GM19397 (cell line): ENCODE data around the gene ESYT2.

Experiments used
- ATAC-seq: cut with Tn5 transposase; IDR thresholded peaks from one replicate; pipeline ENCODE4 v1.9.1; 2021; ENCODE audit warnings: mild to moderate bottlenecking, moderate library complexity; ENCODE audit not compliant: unreplicated experiment

The ESYT2 gene

GRCh38 chr7:158747408-158747807 is 81.9 kb downstream of the ESYT2 start:
- no peak for ATAC-seq

DNA sequence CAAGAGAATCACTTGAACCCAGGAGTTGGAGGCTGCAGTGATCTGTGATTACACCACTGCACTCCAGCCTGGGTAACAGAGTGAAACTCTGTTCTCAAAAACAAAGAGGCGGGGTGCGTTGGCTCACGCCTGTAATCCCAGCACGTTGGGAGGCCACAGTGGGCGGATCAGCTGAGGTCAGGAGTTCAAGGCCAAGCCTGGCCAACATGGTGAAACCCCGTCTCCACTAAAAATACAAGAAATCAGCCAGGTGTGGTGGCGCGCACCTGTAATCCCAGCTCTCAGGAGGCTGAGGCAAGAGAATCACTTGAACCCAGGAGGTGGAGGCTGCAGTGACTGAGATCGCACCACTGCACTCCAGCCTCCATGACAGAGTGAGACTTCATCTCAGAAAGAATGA is 82.4 kb downstream of the ESYT2 start:
- ATAC-seq: no peak

DNA sequence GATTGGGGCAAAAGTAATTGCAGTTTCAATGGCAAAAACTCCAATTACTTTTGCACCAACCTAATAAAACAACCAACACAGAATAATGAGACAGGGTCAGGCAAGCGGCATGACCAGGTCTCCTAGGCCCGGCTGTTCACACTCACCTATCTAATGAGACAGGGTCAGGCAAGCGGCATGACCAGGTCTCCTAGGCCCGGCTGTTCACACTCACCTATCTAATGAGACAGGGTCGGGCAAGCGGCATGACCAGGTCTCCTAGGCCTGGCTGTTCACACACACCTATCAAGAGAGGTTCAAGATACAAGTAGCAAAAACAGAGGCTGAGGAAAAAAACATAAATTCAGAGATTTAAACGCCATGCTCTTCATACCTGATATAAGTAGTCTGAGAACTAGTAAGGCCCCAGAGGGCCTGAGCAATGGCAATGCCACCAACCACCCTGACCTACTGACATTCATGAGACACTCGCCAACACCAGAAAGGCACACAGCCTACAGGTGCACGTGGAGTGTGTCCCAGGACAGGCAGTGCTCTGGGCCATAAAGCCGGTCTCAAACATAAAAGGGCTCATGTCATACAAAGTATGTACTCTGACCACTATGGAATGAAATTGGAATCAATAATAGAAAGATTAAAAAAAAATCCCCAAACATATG is 84.1 kb downstream of the ESYT2 start:
- ATAC-seq: no peak

GRCh38 chr7:158744070-158744469 is 85.2 kb downstream of the ESYT2 start:
- ATAC-seq: no peak

DNA sequence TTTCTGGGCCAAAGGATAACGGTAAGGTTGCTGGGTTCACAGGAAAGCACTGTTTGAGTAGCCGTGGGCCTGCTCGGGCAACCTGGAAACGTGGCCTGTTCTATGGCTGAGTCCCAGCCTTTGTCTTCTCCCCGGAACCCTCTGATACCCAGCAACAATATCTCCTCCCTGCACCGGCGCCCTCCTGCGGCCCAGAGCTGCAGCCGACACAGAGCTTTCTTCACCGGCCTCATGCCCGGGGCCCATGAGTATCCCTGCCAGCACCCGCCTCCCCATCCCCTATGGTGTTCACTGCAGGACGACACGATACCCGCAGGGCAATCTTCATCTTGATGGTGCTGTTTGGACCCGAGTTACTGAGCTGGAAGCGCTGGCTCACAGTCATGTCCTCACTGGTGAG is 86.1 kb downstream of the ESYT2 start:
- ATAC-seq: no peak

- ATAC-seq: no peak
These were observed 87.1 kb downstream of the ESYT2 start for GRCh38 chr7:158742065-158742821.

- ATAC-seq: no peak
These were observed 88.0 kb downstream of the ESYT2 start for GRCh38 chr7:158741294-158741666.

GRCh38 chr7:158740657-158741293 is 88.5 kb downstream of the ESYT2 start:
- no peak for ATAC-seq

DNA sequence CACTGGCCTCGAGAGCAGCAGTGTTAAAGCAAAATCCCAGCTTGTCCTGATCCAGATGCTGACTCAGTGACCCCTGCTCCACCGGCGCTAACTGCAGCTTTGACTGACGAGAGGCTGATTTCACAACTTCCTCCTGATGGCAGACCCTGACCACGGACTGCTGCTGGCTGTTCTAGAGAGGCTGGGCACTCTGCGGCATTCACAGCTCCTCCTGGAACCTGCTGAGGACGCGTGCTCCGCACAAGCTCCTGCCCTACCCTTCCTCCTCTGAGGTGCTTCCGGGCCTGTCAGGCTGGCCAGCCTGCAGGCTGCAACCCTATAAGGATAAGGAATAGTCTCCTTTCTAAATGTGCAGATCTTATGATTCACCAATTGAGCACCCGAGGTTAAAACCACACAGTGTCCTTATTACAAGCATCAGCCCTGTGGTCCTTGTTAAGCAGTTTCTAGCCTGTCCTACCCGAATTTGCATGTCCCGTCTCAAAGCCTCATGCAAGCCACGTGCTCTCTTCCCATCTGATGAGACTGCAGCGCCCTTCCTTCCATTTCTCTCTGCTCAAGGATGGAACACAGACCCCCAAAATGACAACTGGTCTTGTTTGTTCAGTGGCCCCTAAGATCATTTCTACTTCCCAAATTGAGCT is 89.2 kb downstream of the ESYT2 start:
- ATAC-seq: no peak

GRCh38 chr7:158738841-158739240 is 90.5 kb downstream of the ESYT2 start:
- no peak for ATAC-seq

- ATAC-seq: no peak
These were observed 92.1 kb downstream of the ESYT2 start for GRCh38 chr7:158737064-158737695.

- ATAC-seq: no peak
These were observed 93.4 kb downstream of the ESYT2 start for GRCh38 chr7:158735935-158736334.

GRCh38 chr7:158734861-158735260 is 94.4 kb downstream of the ESYT2 start:
- no peak for ATAC-seq

DNA sequence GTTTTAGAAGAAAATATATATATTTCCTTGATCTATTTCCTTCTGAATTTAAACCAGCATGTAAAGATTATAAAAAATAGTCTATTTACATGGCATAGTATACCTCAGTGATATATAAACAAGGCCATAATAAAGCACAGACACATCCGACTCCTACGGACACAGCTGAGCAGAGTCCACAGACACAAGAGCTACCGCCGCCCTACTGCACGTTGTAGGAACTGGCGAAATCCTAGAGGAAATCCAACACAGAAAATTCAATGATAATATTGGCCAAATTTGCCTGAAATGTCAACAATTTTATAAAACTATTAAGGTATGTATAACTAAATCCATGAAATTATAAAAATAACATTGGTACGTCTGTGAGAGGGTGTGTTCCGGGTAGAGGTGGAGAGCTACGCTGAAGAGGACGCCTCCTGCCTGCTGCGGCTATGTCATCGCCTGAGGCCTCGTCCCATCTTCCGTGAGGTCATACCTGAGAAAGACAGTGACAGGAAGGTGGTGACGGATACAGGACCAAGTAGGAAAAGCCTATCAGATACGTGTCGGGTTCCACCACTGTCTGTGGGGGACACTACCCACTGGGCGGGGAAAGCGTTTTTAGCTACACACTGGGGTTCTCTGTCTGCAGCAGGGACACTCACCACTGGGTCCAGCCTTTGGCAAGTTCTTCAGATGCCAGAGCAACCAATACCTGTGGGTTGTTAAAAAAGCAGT is 95.4 kb downstream of the ESYT2 start:
- no peak for ATAC-seq

DNA sequence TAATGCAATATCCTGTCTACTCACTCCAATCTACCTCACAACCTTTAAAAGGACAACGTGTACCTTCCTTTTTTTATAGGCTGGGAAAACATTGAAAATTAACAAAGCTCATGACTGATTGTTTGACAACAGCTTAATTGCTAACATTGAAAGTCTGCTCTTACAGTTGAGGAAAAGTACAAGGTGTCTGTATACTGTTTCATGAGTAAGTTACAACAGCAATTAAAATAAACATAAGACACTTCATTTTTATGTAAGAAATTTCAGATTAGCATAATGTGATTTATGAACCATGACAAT is 96.1 kb downstream of the ESYT2 start:
- no peak for ATAC-seq

- no peak for ATAC-seq
These were observed 96.7 kb downstream of the ESYT2 start for GRCh38 chr7:158732494-158733219.

GRCh38 chr7:158731761-158732160 is 97.5 kb downstream of the ESYT2 start:
- no peak for ATAC-seq

GRCh38 chr7:158730383-158731346 is 98.6 kb downstream of the ESYT2 start:
- ATAC-seq: no peak
